H9 (cell line): Measurements from ENCODE around the gene ADAT3. TPM values are rescaled to one million over a fixed set of nuclear protein-coding genes. Genes with fewer than 3 reads are reported as not detected.
A peak's percentile ranks its signal among the peaks of the same experiment; 100 is the strongest.

Source experiments
- DNase-seq: peaks from one replicate; pipeline ENCODE4 v3.0.0-alpha.2; 2017
- H2AFZ ChIP-seq: one replicate; pipeline ENCODE4 v1.6.1; 2013; ENCODE audit warnings: mild to moderate bottlenecking, low read length, control low read depth, moderate library complexity
- H2AK5ac ChIP-seq: 2 replicates; pipeline ENCODE4 v1.6.1; 2013; ENCODE audit warnings: low read length, control low read depth, mixed read lengths; ENCODE audit not compliant: insufficient read length
- H2BK120ac ChIP-seq: one replicate; pipeline ENCODE4 v1.6.1; 2013; ENCODE audit warnings: low read depth, mild to moderate bottlenecking, low read length, control low read depth, inconsistent platforms; ENCODE audit not compliant: poor library complexity, severe bottlenecking
- H2BK12ac ChIP-seq: 2 replicates; pipeline ENCODE4 v1.6.1; 2013; ENCODE audit warnings: low read length, control low read depth, mixed read lengths, low read depth; ENCODE audit not compliant: insufficient read length
- H2BK15ac ChIP-seq: 2 replicates; pipeline ENCODE4 v1.6.1; 2013; ENCODE audit warnings: low read depth, low read length, control low read depth
- H2BK20ac ChIP-seq: one replicate; pipeline ENCODE4 v1.6.1; 2013; ENCODE audit warnings: low read depth, mild to moderate bottlenecking, low read length, control low read depth, inconsistent platforms; ENCODE audit not compliant: poor library complexity, severe bottlenecking
- H2BK5ac ChIP-seq: 2 replicates; pipeline ENCODE4 v1.6.1; 2013; ENCODE audit warnings: low read length, control low read depth, mixed read lengths; ENCODE audit not compliant: insufficient read length
- H3K14ac ChIP-seq: 2 replicates; pipeline ENCODE4 v1.6.1; 2013; ENCODE audit warnings: low read length, control low read depth; ENCODE audit not compliant: insufficient read depth
- H3K18ac ChIP-seq: 2 replicates; pipeline ENCODE4 v1.6.1; 2013; ENCODE audit warnings: low read depth, mild to moderate bottlenecking, mixed read lengths, low read length, control low read depth; ENCODE audit not compliant: insufficient read length
- H3K23ac ChIP-seq: 2 replicates; pipeline ENCODE4 v1.6.1; 2013; ENCODE audit warnings: low read length, control low read depth, mixed read lengths, low read depth; ENCODE audit not compliant: insufficient read length
- H3K23me2 ChIP-seq: 2 replicates; pipeline ENCODE4 v1.6.1; 2013; ENCODE audit warnings: low read depth, mild to moderate bottlenecking, mixed read lengths, low read length, control low read depth; ENCODE audit not compliant: insufficient read length, poor library complexity, severe bottlenecking
- H3K27ac ChIP-seq: 2 replicates; pipeline ENCODE4 v1.5.1; 2013; ENCODE audit warnings: low read length, control low read depth, mixed read lengths, low read depth; ENCODE audit not compliant: insufficient read length
- H3K27me3 ChIP-seq: 2 replicates; pipeline ENCODE4 v1.6.1; 2013; ENCODE audit warnings: low read length, control low read depth, inconsistent platforms; ENCODE audit not compliant: insufficient read depth
- H3K4ac ChIP-seq: 2 replicates; pipeline ENCODE4 v1.6.1; 2013; ENCODE audit warnings: low read depth, mild to moderate bottlenecking, control low read depth, inconsistent platforms, low read length, moderate library complexity
- H3K4me1 ChIP-seq: 2 replicates; pipeline ENCODE4 v1.6.1; 2013; ENCODE audit warnings: low read length, control low read depth, inconsistent platforms; ENCODE audit not compliant: insufficient read depth
- H3K4me2 ChIP-seq: 2 replicates; pipeline ENCODE4 v1.6.1; 2013; ENCODE audit warnings: low read length, control low read depth, mixed read lengths; ENCODE audit not compliant: insufficient read length, insufficient read depth
- H3K56ac ChIP-seq: 2 replicates; pipeline ENCODE4 v1.6.1; 2013; ENCODE audit warnings: low read depth, mild to moderate bottlenecking, mixed read lengths, low read length, control low read depth; ENCODE audit not compliant: insufficient read length
- H3K79me1 ChIP-seq: 2 replicates; pipeline ENCODE4 v1.6.1; 2013; ENCODE audit warnings: low read depth, mild to moderate bottlenecking, moderate library complexity, low read length, control low read depth, inconsistent platforms; ENCODE audit not compliant: insufficient read depth, poor library complexity, severe bottlenecking
- H3K79me2 ChIP-seq: 2 replicates; pipeline ENCODE4 v1.6.1; 2013; ENCODE audit warnings: low read length, control low read depth, inconsistent platforms; ENCODE audit not compliant: insufficient read depth
- H3K9ac ChIP-seq: 2 replicates; pipeline ENCODE4 v1.6.1; 2013; ENCODE audit warnings: low read length, control low read depth, mixed read lengths; ENCODE audit not compliant: insufficient read length; ENCODE audit errors: extremely low read depth
- H3K9me3 ChIP-seq: one replicate; pipeline ENCODE4 v1.6.1; 2013; ENCODE audit warnings: low read depth, low read length, inconsistent platforms; ENCODE audit not compliant: control insufficient read depth
- H3T11ph ChIP-seq: one replicate; pipeline ENCODE4 v1.6.1; 2013; ENCODE audit warnings: mild to moderate bottlenecking, low read length, control low read depth, inconsistent platforms
- H4K20me1 ChIP-seq: one replicate; pipeline ENCODE4 v1.6.1; 2013; ENCODE audit not compliant: control insufficient read depth, insufficient read length, insufficient read depth
- H4K5ac ChIP-seq: 2 replicates; pipeline ENCODE4 v1.6.1; 2013; ENCODE audit warnings: low read depth, mild to moderate bottlenecking, mixed read lengths, low read length, control low read depth; ENCODE audit not compliant: insufficient read length
- H4K8ac ChIP-seq: replicated peaks from 2 replicates; pipeline ENCODE4 v1.6.1; 2013; ENCODE audit warnings: low read length, control low read depth, mixed read lengths, low read depth; ENCODE audit not compliant: insufficient read length
- H4K91ac ChIP-seq: 2 replicates; pipeline ENCODE4 v1.6.1; 2013; ENCODE audit warnings: low read depth, mild to moderate bottlenecking, moderate library complexity, mixed read lengths, low read length, control low read depth; ENCODE audit not compliant: insufficient read length
- H3K27ac Mint-ChIP-seq, 3 experiments: 2 replicates in 2 of 3; 3 replicates in 1 of 3; pipeline ENCODE4 v1.8.0; 2020 to 2021; ENCODE audit warnings: mixed read lengths in 3 of 3, mild to moderate bottlenecking in 1 of 3, moderate library complexity in 1 of 3
- H3K27me3 Mint-ChIP-seq: 2 replicates; pipeline ENCODE4 v1.8.0; 2021; ENCODE audit warnings: low read depth, mild to moderate bottlenecking, moderate library complexity, mixed read lengths
- H3K36me3 Mint-ChIP-seq, 3 experiments: 2 replicates in 2 of 3; 3 replicates in 1 of 3; pipeline ENCODE4 v1.8.0; 2020 to 2021; ENCODE audit warnings: low read depth in 3 of 3, mixed read lengths in 3 of 3; ENCODE audit not compliant: insufficient read depth in 1 of 3
- H3K4me1 Mint-ChIP-seq, 2 experiments: 2 replicates each; pipeline ENCODE4 v1.8.0; 2020; ENCODE audit warnings: mixed read lengths in 2 of 2
- H3K4me3 Mint-ChIP-seq, 2 experiments: 2 replicates in 1 of 2; 3 replicates in 1 of 2; pipeline ENCODE4 v1.8.0; 2020 to 2021; ENCODE audit warnings: mild to moderate bottlenecking in 2 of 2, mixed read lengths in 2 of 2, moderate library complexity in 1 of 2
- H3K9me3 Mint-ChIP-seq, 2 experiments: 2 replicates in 1 of 2; 3 replicates in 1 of 2; pipeline ENCODE4 v1.8.0; 2020; ENCODE audit warnings: mild to moderate bottlenecking in 2 of 2, mixed read lengths in 2 of 2, moderate library complexity in 1 of 2
- WGBS: extraction: QIAGEN DNeasy Blood & Tissue Kit; methylation state at CpG from one replicate; pipeline ENCODE4 v1.1.7; 2013; ENCODE audit warnings: missing lambda C conversion rate, low lambda C conversion rate, mixed read lengths; ENCODE audit not compliant: insufficient read length; ENCODE audit errors: extremely low coverage; 5-methylcytosine and 5-hydroxymethylcytosine counted together
- total RNA-seq: library from RNA; stranded (reverse); gene quantifications from 2 replicates; pipeline ENCODE4 v1.2.1, GENCODE V29; 2021
- TF ChIP-seq, protein P1 (sequence below): fragments of 200-600 bp; sonication (generic); conservative IDR thresholded peaks from 3 replicates; pipeline ENCODE4 v1.8.0; 2021; ENCODE audit warnings: antibody characterized with exemption, mild to moderate bottlenecking

ADAT3 gene
- total RNA-seq, 1 experiment from 2014 or later, result 12.2 TPM

DNA sequence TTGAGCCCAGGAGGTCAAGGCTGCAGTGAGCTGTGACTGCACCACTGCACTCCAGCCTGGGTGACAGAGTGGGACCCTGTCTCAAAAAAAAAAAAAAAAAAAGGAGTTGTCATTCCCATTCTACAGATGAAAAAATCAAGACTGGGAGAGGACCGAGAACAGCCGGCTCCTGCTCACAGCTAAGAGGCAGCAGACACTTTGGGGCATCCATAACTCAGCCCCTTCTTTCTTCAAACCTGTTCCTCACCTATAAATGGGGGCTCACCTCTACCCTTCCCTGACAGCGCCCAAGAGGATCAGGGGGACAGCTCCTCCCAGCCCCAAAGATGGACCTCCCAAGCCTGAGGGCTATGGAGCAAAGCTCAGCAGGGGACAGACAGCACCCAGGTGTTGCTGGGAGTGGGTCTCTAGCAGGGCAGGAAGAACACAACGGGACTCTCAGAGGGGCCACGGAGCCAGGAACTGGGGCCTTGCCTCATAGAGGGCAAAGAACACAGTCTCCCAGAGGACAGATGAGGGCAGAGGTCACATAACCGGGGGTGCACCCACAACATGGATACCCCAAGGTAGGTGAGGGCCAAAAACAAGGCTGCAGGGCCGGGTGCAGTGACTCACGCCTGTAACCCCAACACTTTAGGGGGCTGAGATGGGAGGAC, 38.4 kb upstream of the ADAT3 start:
- no peaks in the 10 kb centered on the region for H3K79me1 ChIP-seq
- H3K56ac ChIP-seq, result no peak overlapping the region
- H2AFZ ChIP-seq, result no peak overlapping the region
- no peak overlapping the region for H2AK5ac ChIP-seq
- H3K14ac ChIP-seq, result no peak overlapping the region
- Mint-ChIP-seq H3K27me3 (no peaks in the 10 kb centered on the region), H3K4me1 (peaks cover under 1 to 3% of the 10 kb centered on the region in 2 experiments; a peak in 3 of 4 replicates), H3K9me3 (no peaks in the 10 kb centered on the region), H3K27ac (peak overlapping the region in 1 of 3 experiments; percentile 70; a peak in 1 of 7 replicates), H3K36me3 (peaks cover 0 to 8% (median 2%) of the 10 kb centered on the region in 3 experiments; a peak in 2 of 7 replicates), H3K4me3 (peak overlapping the region in 1 of 2 experiments; percentile 38; a peak in 1 of 5 replicates)
- no peak overlapping the region for H4K8ac ChIP-seq
- no CpG with 5 or more reads among the region's 8 CpGs for WGBS
- H3K9ac ChIP-seq, result no peak overlapping the region
- H2BK120ac ChIP-seq, result no peak overlapping the region
- no peak overlapping the region for H3K23ac ChIP-seq
- no peak overlapping the region for H3K4ac ChIP-seq
- no peak overlapping the region for H3K18ac ChIP-seq
- TF ChIP-seq, protein P1, sequence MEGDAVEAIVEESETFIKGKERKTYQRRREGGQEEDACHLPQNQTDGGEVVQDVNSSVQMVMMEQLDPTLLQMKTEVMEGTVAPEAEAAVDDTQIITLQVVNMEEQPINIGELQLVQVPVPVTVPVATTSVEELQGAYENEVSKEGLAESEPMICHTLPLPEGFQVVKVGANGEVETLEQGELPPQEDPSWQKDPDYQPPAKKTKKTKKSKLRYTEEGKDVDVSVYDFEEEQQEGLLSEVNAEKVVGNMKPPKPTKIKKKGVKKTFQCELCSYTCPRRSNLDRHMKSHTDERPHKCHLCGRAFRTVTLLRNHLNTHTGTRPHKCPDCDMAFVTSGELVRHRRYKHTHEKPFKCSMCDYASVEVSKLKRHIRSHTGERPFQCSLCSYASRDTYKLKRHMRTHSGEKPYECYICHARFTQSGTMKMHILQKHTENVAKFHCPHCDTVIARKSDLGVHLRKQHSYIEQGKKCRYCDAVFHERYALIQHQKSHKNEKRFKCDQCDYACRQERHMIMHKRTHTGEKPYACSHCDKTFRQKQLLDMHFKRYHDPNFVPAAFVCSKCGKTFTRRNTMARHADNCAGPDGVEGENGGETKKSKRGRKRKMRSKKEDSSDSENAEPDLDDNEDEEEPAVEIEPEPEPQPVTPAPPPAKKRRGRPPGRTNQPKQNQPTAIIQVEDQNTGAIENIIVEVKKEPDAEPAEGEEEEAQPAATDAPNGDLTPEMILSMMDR, result no peak
- peaks cover 4% of the 10 kb centered on the region; the same call in 1 of the 2 replicates for H3K79me2 ChIP-seq
- no peak overlapping the region for H3T11ph ChIP-seq
- peaks cover 3% of the 10 kb centered on the region for H4K20me1 ChIP-seq
- no peak overlapping the region for H4K5ac ChIP-seq
- no peak overlapping the region for H3K4me2 ChIP-seq
- no peak overlapping the region for H3K27ac ChIP-seq
- H2BK12ac ChIP-seq, result no peak overlapping the region
- no peaks in the 10 kb centered on the region; the same call in 1 of the 2 replicates for H3K4me1 ChIP-seq
- H3K9me3 ChIP-seq, result no peaks in the 10 kb centered on the region
- H2BK5ac ChIP-seq, result no peak overlapping the region
- no peak overlapping the region for H2BK20ac ChIP-seq
- no peak overlapping the region for H4K91ac ChIP-seq
- no peaks in the 10 kb centered on the region for H3K27me3 ChIP-seq
- no peak overlapping the region for H2BK15ac ChIP-seq
- peaks cover 6% of the 10 kb centered on the region for H3K23me2 ChIP-seq
- no peak for DNase-seq
